ENCODE measurements around the gene NR6A1. TPM values are rescaled to one million over a fixed set of nuclear protein-coding genes. Genes with fewer than 3 reads are reported as not detected.
"Not testable (repeated sequence)": the region's sequence is repeated elsewhere in the genome, so short reads cannot be mapped to it uniquely, and the experiment has no call there.

The NR6A1 gene
- total RNA-seq, 1 donor from 2014 or later: 6.0 TPM

GRCh38 chr9:124616961-124617360 is 154.2 kb downstream of the NR6A1 start:
- DNase-seq (ENCODE audit: low read depth): no peak

- not testable (repeated sequence) for DNase-seq (ENCODE audit: low read depth)
These were observed 155.3 kb downstream of the NR6A1 start for GRCh38 chr9:124615840-124616239.

DNA sequence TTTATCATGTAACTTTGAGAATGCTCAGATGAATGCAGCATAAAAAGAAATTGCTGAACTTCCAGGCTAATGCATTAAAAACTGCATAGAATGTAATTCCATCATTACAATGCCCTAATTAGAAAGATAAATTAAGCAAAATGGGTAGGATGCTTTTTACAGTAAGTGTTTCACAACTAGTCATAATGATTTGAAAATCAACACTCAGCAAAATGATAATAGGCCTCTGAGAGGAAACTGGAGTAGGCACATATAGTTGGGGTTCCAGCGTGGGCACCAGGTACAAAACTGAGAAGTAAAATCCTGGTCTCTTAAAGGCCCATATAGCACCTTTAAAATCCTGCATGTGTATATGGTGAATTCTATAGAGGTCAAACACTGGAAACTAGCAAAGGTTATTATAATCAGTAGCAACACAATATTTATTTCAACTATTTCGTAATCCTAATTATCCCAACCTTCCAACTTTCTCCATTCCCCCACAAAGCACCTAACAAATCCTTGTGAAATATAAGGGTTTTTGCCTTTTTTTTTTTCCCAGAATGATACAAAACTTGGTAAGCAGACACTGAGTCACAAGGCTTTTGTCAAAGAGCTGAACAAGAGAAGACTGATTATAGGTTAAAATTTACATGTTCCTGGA is 155.9 kb downstream of the NR6A1 start:
- no peak for DNase-seq (ENCODE audit: low read depth)

DNA sequence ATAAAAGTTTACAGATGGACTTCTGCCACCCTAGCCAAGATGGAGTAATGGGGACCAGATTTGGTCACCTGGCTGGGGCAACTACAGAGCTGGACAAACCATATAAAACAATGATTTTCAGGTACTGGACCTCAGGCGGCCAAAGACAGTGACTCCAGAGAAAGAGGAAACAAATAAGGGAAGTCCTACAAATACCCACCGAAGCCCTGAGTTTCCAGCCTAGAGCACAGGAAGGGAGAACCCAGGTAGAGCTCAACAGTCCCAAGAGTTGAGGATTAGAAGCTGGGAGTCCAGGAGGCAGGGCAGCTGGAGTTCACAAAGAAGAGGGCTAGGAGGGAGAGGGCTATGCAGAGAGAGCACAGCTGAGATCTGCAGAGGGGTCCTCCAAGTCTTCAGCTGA is 157.3 kb downstream of the NR6A1 start:
- no peak for DNase-seq (ENCODE audit: low read depth)

DNA sequence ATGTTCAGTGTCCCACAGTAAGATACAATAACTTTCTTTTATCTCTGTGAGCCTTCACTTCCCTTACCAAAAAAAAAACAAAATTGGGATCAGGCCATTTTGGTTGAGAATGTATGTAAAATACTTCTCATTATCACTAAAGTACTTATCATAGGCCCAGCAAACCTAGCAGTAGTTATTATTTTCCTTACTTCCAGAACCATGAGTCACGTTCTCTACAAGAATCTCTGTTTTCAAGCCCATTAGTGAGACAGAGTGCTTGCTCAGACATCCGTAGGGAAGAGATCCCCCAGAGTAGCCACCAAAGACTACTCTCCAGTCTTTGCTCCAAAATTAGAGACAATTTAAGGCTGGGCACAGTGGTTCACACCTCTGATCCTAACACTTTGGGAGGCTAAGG is 160.0 kb downstream of the NR6A1 start:
- DNase-seq (ENCODE audit: low read depth): no peak

DNA sequence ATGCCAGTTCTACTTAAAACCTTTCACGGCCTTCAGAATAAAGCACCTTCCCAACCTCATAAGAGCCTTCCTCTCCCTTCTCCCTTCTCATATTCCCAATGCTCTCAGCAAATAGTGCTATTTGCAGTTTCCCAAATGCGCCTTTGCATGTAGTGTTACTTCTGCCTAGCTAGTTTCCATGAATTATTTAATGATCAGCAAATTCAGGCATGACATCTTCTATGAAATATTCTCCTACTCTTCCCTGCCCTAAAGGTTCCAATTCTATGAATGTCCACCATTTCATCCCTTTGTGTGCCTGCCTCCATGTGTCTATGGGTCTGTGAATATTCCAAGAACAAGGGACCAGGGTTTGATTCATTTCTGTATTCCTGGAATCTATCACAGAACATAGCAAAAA is 165.1 kb downstream of the NR6A1 start:
- DNase-seq (ENCODE audit: low read depth): no peak

DNA sequence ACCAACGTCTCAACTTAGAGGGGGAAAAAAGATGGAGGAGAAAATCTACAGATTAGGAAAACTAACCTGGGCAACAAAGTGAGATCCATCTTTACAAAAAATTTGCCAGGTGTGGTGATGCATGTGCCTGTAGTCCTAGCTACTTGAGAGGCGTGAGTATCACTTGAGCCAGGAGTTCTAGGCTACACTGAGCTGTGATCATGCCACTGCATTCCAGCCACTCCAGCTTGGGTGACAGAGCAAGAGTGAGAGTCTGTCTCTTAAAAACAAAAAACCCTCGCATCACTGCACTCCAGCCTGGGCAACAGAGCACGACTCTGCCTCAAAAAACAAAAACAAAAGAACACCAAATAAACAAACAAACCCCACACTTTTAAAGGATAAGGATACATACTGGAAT is 165.9 kb downstream of the NR6A1 start:
- DNase-seq (ENCODE audit: low read depth): no peak

DNA sequence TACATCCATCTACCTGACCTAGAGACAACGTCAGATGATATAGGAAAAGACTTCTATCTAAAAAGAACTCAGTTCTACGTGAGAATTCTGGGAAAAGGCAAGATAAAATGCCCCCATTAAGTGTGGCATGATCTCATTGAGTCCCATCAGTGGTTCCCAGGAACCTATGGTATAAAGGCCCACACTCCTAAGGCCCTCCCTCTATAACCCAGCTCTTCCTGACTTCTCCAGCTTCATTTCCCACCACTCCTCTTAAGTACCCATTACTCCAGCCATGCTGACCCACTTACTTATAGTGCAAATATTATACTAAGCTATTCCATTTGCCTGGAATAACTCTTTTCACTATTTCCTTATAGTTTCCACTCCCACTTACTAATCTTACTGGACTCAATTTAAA is 168.5 kb downstream of the NR6A1 start:
- no peak for DNase-seq (ENCODE audit: low read depth)

DNA sequence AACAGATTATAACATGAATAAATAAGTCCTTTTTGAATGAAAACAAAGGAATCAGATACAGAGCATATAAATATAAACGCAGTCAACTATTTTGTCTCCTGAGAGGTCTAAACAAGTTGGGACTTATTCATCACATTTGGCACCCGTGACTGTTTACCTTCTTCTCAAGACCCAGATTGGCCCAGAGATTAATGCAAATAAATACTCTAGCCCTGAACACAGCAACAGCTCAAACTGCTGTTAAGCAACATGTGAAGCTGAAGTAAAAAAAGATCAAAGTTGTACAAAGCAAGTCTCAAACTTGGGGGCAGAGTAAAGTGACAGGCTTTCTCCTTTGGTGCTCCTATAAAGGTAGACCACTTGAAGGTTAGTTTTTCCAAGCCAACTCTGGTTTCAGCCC is 168.9 kb downstream of the NR6A1 start:
- no peak for DNase-seq (ENCODE audit: low read depth)

- DNase-seq (ENCODE audit: low read depth): no peak
These were observed 170.7 kb downstream of the NR6A1 start for GRCh38 chr9:124600407-124600806.

- DNase-seq (ENCODE audit: low read depth): no peak
These were observed 171.9 kb downstream of the NR6A1 start for GRCh38 chr9:124599121-124599795.

- DNase-seq (ENCODE audit: low read depth): no peak
These were observed 173.1 kb downstream of the NR6A1 start for GRCh38 chr9:124598048-124598447.

DNA sequence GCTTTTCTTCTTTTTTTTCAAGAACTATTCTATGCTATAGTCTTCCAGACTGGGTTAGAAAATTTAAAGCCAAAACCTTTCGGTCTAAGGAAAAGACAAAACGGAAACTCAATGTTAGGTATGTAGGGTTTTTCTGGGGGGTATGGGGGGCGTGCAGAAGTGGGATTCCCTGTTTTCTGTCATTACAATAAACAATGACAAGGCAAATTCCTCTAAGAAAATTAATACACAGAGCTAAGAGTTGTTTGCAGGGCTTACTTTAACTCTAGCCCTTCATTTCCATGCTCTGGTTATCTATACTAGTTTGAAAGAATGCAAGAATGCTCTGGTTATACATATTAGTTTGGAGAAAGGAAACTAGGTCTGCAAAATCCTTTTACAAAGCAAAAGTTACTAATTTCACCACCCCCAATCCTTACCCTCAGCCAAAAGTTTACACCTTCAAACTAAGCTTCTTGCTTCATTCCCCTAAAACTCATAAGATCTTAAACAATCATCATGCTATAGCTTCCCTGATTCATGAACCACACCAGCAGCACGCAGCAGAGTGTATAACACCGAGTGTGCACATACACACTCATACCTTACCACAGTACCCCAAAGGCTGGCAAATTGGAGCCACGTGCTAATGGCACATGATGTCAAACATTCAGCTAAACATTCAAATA is 174.8 kb downstream of the NR6A1 start:
- no peak for DNase-seq (ENCODE audit: low read depth)

DNA sequence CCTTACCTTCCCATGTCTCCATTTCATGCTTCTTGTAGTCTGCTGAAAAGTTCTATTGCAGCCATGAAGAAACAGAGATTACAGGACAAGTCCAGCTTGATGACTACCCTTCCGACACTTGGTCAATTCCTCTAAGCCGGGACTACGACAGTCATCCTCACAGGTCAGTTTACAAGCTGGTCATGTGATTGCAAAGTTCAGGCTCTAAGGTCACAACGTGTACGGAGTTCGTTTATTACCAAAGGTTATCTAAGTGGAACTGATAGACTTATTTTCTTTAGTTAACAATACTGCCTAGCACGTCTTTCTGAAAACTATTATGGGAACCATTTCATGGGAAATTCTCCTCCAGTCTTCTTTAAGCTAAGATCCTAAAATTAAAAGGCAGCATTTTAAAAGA is 175.4 kb downstream of the NR6A1 start:
- DNase-seq (ENCODE audit: low read depth): no peak

DNA sequence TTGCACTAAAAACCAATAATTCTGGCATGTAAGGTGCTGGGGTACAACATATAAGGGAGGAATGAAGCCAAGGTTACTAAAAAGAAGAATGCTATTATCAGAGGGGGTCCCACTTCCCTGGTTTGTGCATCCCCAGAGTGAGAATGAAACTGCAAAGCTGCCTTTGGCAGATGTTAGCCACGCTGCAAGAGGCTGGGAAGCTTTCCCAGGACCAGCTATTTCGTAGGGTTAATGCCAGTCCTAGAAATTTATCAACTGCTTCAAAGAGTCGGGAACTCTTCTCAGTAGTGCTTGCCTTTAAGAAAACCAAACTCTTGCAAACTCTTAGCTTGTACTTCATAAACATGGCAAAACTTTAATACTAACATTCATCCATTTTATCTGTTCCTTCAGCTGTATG is 176.4 kb downstream of the NR6A1 start:
- no peak for DNase-seq (ENCODE audit: low read depth)

GRCh38 chr9:124594225-124594624 is 176.9 kb downstream of the NR6A1 start:
- no peak for DNase-seq (ENCODE audit: low read depth)

- DNase-seq (ENCODE audit: low read depth): no peak
These were observed 177.5 kb downstream of the NR6A1 start for GRCh38 chr9:124593651-124594058.

DNA sequence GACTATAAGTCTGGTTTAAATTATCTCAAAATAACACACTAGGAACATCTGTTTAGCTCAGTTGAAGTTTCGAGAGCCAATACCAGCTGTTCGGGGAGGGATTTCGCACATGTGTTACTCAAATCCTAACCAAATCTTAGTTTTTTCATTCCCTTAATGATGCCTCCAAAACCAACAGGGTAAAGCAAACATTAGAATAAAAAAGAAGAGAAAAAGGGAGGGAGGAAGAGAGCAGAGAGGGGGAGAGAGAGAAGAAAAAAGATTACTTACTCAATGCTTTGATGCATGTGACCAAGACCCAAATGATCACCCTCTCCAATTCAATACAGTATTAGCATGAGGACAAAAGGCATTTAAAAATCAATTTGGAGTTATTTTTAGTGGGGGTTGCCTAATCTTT is 177.9 kb downstream of the NR6A1 start:
- no peak for DNase-seq (ENCODE audit: low read depth)

DNA sequence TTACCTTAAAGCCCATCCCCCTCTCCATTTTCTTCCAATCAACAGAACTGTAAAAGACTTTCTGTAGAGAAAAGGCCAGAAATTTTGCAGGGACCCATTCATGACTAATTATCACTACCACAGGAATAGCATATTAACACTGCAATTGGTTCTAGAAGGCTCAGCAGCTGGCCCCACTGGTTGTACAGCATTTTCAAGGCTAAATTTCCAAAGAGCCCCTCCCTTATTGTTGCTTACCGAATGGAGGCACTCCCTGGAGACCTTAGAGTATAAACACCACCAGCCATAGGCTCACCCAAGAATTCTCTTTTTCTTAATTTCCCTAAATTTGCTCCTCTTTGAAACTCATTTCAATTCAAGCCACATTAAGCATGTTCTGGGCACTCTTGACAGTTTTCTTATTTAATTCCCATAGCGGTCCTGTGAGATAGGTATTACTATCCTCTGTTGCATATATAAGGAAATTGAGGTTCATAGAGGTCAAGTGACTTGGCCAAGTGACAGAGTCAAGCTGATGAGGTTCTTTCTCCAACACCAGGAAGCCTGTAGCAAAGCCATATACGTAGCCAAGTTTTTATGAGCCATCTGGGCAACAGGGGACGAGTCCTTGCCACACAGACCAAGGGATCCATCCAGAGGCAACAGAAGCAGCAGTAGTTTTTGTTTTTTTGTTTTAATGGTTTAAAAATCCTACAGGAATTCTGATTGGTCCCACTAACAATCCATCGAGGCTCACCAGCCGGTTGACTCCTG is 180.0 kb downstream of the NR6A1 start:
- DNase-seq (ENCODE audit: low read depth): no peak

- no peak for DNase-seq (ENCODE audit: low read depth)
These were observed 186.5 kb downstream of the NR6A1 start for GRCh38 chr9:124584631-124585030.

DNA sequence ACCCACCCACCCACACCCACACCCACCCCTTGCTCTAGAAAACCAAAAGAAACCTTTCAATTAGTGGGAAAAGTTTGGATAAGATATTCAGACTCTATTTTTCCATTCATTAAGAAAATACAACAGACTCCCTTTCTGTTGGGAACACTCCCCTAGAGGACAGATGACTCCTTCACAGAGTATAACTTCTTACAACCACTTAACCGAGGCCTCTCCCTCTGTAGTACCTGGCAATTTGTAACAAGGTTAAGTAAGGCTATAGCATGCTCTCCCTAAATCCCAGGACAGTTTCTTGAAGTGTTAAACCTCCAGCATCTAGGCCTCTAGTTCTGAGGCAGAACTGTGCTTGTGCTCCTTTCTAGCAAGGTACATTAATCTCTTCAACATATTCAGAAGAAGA is 188.0 kb downstream of the NR6A1 start:
- no peak for DNase-seq (ENCODE audit: low read depth)

DNA sequence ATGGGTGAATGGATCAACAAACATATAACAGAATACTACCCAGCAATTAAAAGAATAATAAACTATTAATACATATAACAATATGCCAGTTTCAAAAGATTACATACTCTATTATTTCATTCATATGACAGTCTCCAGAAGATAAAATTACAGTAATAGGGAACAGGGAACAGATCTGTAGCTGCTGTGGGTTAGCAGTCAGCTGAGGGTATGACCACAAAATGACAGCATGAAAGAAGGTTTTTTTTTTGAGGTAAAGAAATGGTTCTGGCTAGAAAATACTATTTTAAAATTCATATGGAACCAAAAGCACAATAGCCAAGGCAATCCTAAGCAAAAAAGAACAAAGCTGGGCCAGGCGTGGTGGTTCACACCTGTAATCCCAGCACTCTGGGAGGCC is 190.9 kb downstream of the NR6A1 start:
- DNase-seq (ENCODE audit: low read depth): no peak

DNA sequence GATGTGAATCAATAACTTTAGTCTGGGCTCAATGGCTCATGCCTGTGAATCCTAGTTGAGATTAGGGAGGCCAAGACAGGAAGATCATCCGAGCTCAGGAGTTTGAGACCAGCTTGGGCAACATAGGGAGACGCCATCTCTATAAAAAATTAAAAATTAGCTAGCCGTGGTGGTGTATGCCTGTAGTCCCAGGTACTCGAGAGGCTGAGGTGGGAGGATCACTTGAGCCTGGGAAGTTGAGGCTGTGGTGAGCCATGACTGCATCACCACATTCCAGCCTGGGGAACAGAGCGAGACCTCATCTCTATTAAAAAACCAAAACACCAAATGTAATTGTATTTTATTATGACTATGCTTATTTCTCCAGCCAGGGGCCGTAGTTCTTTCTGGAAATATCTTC is 194.4 kb downstream of the NR6A1 start:
- DNase-seq (ENCODE audit: low read depth): no peak
